Measurements from ENCODE around the gene TMEM266.

TMEM266 gene

DNA sequence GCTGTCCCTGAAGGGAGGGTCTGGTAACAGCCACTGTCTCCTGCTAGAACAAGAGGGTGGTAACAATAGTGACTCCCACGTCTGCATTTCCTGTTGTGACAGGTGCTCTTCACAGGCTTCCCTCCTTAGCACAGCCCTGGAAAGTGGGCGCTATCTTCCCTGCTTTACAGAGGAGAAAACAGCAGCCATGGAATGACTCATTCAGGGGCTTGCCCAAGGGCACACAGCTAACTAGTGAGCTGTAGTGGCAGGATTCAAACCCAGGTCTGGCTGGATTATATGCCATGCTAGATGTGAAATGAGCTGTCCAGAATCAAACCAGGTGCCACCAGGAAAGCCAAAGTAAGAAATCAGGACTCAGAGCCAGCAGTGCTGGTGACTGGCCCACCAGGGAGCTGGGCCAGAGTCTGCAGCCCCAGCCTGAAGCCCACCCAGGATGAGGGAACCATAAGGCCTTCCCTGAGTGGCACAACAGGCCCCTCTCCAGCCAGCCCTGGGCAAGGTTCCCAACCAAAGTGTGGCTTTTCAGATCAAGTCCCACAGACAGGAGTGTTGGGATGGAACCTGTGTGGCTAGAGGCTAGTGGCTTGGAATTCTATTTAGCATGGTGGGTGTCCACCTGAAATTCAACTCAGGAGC lies 149.1 kb downstream of the TMEM266 start:
- ChIA-PET POLR2A (no interaction called here), CTCF (interaction anchor here (1.1 to 1.7 kb wide), 5 partner anchors 9 to 24 kb away, joined by 3 to 7 read pairs (median 5); no protein-coding TSS in a partner anchor)
- DNase-seq (ENCODE audit: extremely low spot score): no peak
- TF ChIP-seq, protein P1, sequence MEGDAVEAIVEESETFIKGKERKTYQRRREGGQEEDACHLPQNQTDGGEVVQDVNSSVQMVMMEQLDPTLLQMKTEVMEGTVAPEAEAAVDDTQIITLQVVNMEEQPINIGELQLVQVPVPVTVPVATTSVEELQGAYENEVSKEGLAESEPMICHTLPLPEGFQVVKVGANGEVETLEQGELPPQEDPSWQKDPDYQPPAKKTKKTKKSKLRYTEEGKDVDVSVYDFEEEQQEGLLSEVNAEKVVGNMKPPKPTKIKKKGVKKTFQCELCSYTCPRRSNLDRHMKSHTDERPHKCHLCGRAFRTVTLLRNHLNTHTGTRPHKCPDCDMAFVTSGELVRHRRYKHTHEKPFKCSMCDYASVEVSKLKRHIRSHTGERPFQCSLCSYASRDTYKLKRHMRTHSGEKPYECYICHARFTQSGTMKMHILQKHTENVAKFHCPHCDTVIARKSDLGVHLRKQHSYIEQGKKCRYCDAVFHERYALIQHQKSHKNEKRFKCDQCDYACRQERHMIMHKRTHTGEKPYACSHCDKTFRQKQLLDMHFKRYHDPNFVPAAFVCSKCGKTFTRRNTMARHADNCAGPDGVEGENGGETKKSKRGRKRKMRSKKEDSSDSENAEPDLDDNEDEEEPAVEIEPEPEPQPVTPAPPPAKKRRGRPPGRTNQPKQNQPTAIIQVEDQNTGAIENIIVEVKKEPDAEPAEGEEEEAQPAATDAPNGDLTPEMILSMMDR (IDR thresholded peaks at IDR 0.05; ENCODE audit: control extremely low read depth, extremely low read depth, low read depth, missing control alignments): no peak

DNA sequence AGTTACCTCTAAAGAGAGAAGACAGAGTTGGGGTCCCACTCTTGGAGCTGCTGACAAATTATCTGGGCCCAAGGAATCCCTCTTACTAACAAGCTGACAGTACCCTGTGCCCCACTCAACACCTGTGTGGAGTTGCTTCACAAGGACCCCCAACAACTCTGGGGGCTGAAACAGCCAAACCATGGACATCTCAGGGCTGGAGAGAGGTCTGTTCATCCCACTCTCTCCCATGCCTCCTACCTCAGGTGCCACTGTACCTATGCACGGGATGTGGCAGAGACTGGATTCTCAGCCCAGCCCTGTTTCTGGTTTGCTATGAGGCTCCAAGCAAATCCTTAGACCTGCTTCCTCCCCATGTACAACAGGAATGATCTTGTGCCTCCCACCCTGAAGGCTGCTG lies 149.7 kb downstream of the TMEM266 start:
- POLR2A ChIA-PET: no interaction called here
- TF ChIP-seq, protein P1 (IDR thresholded peaks at IDR 0.05; ENCODE audit: control extremely low read depth, extremely low read depth, low read depth, missing control alignments): no peak
- no peak for DNase-seq (ENCODE audit: extremely low spot score)
- CTCF ChIA-PET: interaction anchor here (1.1 to 1.7 kb wide), 6 partner anchors 8 to 32 kb away, joined by 3 to 7 read pairs (median 4); no protein-coding TSS in a partner anchor

DNA sequence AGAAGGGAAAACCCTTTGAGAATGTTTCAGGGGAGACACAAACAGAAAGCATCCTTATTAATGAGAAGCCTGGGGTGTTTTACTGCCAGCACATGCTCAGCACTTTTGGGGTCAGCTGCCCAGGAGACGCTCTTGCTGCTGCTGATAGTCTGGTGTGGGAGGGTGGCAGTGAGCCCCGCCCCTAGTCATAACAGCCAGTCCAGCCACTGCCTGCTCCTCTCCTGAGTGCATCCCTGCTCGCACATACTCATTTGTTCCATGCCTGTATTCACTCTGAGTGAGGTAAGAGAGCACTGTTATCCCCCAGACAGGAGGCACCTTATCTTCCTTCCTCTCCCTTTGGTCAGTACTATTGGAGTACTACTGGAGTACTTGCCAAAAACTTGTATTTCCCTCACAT lies 150.2 kb downstream of the TMEM266 start:
- ChIA-PET CTCF (interaction anchor here (1.1 to 1.7 kb wide), 5 partner anchors 9 to 32 kb away, joined by 3 to 7 read pairs (median 5); no protein-coding TSS in a partner anchor), POLR2A (no interaction called here)
- TF ChIP-seq, protein P1 (IDR thresholded peaks at IDR 0.05; ENCODE audit: control extremely low read depth, extremely low read depth, low read depth, missing control alignments): no peak
- DNase-seq (ENCODE audit: extremely low spot score): no peak

DNA sequence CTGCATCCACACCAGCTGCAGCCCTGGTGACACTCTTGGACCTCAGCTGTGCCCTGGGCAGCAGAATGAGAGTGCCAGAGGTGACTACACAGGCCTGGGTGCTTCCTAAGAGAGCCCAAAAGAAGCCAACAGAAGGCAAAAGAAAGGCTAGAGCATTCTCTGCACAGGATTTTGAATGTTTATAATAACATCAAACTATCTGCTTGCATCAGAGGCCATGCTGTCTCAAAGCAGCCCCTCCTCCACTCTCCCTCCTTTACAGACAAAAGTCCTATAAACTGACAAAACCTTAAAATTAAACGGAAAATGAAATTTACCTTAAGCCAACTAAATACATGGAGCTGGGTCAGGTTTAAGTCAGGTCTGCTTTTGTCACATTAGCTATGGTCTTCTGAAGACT lies 155.8 kb downstream of the TMEM266 start:
- TF ChIP-seq, protein P1 (IDR thresholded peaks at IDR 0.05; ENCODE audit: control extremely low read depth, extremely low read depth, low read depth, missing control alignments): no peak
- DNase-seq (ENCODE audit: extremely low spot score): no peak
- ChIA-PET CTCF (interaction anchor here (1.0 to 1.1 kb wide), 2 partner anchors 15 to 30 kb away, joined by 3 to 5 read pairs; no protein-coding TSS in a partner anchor), POLR2A (no interaction called here)

DNA sequence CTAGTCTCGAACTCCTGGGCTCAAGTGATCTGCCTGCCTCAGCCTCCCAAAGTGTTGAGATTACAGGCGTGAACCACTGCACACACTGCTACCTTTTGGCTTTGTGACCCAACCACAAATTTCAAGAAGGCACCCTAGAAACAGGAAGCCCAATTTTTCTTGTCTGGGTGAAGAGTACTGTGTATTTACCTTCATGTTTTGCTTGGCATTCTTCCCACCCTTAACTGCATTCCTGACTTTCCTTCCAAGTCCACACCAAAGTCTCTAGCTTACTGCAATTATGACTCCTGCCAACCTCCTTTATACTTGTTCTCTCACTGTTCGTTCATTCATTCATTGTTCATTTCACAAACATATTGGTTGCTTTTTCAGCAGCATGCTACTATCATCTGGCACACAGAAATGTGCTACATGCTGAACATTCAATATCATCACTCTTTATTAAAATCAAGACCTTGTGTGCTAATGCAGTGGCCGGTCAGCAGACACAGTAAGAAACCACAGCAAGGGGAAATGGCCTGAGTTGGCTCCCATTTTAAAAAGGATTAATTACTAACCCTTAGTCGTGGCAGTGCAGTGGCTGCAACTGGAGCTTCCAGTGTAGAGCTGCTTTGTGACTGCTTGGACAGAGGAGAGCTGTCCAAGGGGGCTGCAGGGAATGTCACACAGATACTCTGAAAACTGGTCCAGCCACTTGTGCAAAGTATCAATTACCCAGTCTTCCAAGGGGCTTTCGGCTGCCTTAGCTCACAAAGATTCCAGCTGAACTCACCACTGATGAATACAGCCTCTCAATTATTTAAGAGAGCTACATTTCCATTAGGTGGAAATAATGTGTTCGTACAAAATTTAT lies 157.5 kb downstream of the TMEM266 start:
- DNase-seq (ENCODE audit: extremely low spot score): no peak
- CTCF ChIA-PET: interaction anchor here (0.8 to 1.3 kb wide), 4 partner anchors 8 to 78 kb away, joined by 3 read pairs; no protein-coding TSS in a partner anchor
- POLR2A ChIA-PET: no interaction called here
- TF ChIP-seq, protein P1 (IDR thresholded peaks at IDR 0.05; ENCODE audit: control extremely low read depth, extremely low read depth, low read depth, missing control alignments): no peak

DNA sequence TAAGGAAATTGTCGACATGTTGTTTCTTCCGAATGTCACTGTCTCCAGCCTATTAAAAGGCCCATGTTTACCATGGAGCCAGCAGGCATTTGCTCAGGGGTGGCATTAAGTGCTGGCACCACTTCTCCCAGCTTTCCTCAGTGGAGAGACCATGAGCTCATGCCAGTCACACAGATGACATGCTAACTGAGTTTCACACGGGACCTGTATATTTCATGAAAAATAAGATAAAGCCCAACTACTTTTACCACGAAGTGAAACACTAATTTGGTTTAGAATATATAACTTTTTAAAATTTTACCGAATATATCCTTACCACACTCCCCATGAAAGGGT lies 158.1 kb downstream of the TMEM266 start:
- ChIA-PET POLR2A (no interaction called here), CTCF (interaction anchor here (0.8 to 1.4 kb wide), 5 partner anchors 9 to 78 kb away, joined by 3 read pairs; no protein-coding TSS in a partner anchor)

More for the DNA sequence above, 158.1 kb downstream of the TMEM266 start:
- TF ChIP-seq, protein P1 (IDR thresholded peaks at IDR 0.05; ENCODE audit: control extremely low read depth, extremely low read depth, low read depth, missing control alignments): no peak
- DNase-seq (ENCODE audit: extremely low spot score): no peak
